Choroid plexus epithelial cell (primary cell): Measurements from ENCODE around the gene SNRK.

Experiments used
- DNase-seq: peaks from one replicate; pipeline ENCODE4 v3.0.0-alpha.2; 2010; ENCODE audit warnings: low read depth
- H3K4me3 ChIP-seq: 2 replicates; pipeline ENCODE4 v1.5.1; 2011; ENCODE audit warnings: low read depth, mild to moderate bottlenecking, control low read depth, low read length, moderate library complexity
- TF ChIP-seq, protein P1 (sequence below): conservative IDR thresholded peaks from 2 replicates; pipeline ENCODE4 v1.5.1; 2011; ENCODE audit warnings: low read depth, mild to moderate bottlenecking, control low read depth, inconsistent platforms, low read length, moderate library complexity

Gene SNRK

GRCh38 chr3:43366885-43367284 lies 80.5 kb downstream of the SNRK start:
- no peak for DNase-seq
- H3K4me3 ChIP-seq: no peak overlapping the region
- TF ChIP-seq, protein P1, sequence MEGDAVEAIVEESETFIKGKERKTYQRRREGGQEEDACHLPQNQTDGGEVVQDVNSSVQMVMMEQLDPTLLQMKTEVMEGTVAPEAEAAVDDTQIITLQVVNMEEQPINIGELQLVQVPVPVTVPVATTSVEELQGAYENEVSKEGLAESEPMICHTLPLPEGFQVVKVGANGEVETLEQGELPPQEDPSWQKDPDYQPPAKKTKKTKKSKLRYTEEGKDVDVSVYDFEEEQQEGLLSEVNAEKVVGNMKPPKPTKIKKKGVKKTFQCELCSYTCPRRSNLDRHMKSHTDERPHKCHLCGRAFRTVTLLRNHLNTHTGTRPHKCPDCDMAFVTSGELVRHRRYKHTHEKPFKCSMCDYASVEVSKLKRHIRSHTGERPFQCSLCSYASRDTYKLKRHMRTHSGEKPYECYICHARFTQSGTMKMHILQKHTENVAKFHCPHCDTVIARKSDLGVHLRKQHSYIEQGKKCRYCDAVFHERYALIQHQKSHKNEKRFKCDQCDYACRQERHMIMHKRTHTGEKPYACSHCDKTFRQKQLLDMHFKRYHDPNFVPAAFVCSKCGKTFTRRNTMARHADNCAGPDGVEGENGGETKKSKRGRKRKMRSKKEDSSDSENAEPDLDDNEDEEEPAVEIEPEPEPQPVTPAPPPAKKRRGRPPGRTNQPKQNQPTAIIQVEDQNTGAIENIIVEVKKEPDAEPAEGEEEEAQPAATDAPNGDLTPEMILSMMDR: no peak

- no peak for DNase-seq
Measured at GRCh38 chr3:43369404-43370292, 83.3 kb downstream of the SNRK start.

GRCh38 chr3:43370293-43370980 lies 84.1 kb downstream of the SNRK start:
- TF ChIP-seq, protein P1: no peak
- no peak overlapping the region for H3K4me3 ChIP-seq
- DNase-seq: no peak

More at GRCh38 chr3:43369404-43370292, 83.3 kb downstream of the SNRK start:
- no peak overlapping the region for H3K4me3 ChIP-seq
- TF ChIP-seq, protein P1: no peak

DNA sequence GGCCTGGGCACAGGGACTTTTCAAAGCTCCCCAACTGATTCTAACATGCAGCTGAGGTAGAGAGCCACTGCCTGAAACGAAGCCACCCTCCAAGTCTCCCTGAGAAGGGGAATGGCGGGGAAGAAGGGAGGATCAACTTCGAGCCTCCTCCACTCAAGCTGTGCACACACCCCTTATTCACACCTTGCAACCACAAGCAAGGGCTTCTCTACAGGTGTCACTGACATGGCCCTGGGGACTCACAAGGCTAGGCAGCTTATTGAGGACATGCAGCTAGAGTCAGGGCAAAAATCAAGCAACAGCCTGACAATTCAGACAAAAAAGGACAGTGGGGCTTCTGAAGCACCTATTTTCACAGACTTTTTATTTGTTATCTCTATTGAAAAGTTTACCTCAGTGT lies 85.2 kb downstream of the SNRK start:
- no peak for DNase-seq
- TF ChIP-seq, protein P1: no peak

DNA sequence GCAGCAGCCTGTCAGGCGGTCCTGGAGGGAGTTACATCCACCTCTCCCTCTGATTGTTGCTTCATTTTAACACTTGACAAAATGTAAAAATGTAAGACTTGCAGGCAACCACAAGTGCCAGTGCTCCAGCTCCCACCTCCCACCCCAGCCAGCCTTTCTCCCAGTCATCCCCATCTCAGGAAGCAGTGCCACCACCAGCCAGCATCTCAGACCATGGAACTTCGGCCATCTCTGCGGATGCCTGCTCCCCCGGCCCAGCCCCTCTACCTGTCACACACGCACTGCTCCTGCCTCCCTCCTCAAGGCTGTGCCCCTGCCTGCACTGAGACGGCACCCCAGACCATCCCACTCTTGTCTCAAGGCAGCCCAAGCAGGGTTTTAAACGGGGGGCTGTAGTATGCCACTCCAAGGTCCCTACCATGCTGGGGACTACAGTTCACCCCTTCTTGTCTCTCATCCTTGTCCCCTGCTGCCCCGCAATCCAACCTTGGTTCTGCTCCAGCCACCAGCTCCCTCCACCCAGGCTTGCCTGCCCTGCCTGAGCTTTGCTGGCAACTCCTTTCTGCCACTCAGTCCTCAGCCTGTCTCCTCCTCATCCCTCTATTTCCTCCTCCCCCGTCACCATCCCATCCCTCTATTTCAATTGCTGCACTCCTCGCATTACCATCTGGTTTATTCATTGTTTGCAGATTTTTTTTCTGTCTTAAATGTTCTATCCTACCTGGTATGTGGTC lies 85.8 kb downstream of the SNRK start:
- no peak for DNase-seq
- H3K4me3 ChIP-seq: no peak overlapping the region
- TF ChIP-seq, protein P1: no peak

More for the DNA sequence above, 85.2 kb downstream of the SNRK start:
- no peak overlapping the region for H3K4me3 ChIP-seq

DNA sequence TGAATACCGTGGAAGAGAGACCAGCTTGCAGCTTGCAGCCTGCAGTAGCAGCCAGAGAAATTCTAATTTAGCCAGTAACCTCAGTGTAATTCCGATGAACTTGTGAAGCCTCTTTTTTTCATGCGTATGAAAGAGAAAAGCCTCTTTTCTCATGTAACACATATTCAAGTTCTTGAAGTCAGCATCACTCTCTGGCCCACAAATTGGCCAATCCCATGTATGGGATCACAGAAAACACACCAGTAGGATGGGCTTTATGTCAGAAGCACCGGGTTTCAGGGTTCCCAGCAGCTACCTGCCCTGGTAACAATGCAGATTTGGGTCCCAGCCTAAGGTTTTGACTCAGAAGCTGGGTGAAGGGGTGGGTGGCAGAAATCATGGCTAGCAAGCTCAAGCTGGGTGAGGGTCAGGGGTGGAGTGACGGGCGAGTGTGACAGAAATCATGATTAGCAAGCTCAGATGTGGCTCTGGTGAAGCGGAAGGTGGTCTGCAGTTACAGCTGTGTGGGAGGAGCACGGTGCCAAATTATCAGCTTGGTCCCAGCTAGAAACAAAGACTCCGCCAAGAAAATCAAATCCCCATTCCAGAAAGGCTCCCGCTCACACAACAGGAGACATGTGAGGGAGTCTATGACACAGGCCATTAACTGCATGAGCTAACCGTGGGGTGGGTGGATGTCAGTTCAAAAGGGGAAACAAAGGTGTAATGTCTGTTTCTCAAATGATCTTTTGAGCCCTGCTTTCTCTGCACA lies 86.6 kb downstream of the SNRK start:
- TF ChIP-seq, protein P1: no peak
- DNase-seq: no peak
- no peak overlapping the region for H3K4me3 ChIP-seq
